ENCODE results near the gene PYGB.
"Not testable (repeated sequence)": the region's sequence is repeated elsewhere in the genome, so short reads cannot be mapped to it uniquely, and the experiment has no call there.

PYGB gene

DNA sequence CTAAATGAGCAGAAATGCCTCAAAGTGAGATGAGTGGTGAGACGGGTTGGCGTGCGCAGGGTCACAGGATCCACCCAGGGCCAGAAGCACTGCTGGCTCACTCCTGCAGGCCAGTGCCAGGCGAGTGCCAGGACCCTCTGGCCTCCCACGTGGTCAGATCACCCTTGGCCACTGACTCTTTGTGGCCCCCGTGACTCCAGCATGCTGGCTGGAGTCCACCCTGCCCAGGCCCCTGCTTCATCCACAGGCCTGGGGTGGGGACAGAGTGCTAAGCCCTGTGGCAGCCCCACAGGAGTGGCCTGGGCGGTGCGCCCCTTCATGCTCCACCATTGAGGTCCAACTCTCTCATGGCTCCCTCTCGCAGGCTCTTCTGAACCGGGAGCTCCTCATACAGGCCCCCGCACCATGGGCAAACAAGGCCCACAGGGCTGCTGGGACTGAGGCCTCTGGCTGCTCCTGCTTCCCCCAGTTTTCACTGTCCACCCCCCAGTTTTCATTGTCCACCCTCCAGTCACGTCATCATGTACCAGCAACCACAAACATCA lies 81.1 kb downstream of the PYGB start:
- no peak overlapping the region for H3K4me3 ChIP-seq (ENCODE audit: low read depth, low read length)
- DNase-seq (ENCODE audit: low read depth) = no peak
- no peak for TF ChIP-seq POLR2A (IDR thresholded peaks at IDR 0.05; ENCODE audit: extremely low read depth, insufficient read length)
- TF ChIP-seq, protein P1, sequence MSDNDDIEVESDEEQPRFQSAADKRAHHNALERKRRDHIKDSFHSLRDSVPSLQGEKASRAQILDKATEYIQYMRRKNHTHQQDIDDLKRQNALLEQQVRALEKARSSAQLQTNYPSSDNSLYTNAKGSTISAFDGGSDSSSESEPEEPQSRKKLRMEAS (IDR thresholded peaks at IDR 0.05; ENCODE audit: low read depth, low read length) = no peak
- TF ChIP-seq MYC (IDR thresholded peaks at IDR 0.05; ENCODE audit: low read depth, low read length) = no peak

DNA sequence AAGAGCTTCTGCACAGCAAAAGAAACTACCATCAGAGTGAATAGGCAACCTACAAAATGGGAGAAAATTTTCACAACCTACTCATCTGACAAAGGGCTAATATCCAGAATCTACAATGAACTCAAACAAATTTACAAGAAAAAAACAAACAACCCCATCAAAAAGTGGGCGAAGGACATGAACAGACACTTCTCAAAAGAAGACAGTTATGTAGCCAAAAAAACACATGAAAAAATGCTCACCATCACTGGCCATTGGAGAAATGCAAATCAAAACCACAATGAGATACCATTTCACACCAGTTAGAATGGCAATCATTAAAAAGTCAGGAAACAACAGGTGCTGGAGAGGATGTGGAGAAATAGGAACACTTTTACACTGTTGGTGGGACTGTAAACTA lies 87.1 kb downstream of the PYGB start:
- H3K4me3 ChIP-seq (ENCODE audit: low read depth, low read length); DNase-seq (ENCODE audit: low read depth): not testable (repeated sequence)

DNA sequence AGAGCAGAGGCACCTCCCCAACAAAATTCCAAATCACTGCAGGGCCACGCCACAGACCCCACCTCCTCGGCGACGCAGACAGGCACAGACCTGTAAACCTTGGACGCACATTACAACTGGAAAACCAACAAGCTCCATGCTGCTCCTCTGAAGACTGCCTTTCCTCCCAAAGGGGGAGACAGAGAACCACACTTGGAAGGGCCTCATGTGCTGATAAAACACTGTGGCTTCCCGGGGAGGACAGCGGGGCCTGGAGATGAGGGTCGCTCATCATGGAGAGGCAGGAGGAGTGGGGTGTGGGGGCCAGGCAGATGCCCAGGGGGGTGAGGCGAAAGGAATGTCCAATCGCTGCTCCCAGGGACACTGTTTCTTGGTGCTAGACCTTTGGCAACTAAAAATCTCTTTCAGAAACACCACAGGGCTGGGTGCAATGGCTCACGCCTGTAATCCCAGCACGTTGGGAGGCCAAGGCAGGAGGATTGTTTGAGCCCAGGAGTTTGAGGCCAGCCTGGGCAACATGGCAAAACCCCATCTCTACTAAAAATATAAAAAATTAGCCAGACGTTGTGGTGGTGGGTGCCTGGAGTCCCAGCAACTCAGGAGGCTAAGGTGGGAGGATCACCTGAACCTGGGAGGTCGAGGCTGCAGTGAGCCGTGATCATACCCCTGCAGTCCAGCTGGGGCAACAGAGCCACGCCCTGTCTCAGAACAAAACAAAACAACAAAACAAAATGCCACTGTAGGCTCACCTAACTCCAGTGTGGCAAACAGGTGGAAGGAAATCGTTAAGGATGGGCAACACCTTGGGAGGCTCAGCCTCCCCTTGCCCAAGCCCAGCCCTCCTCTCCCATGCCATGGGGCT lies 88.9 kb downstream of the PYGB start:
- TF ChIP-seq, protein P2, sequence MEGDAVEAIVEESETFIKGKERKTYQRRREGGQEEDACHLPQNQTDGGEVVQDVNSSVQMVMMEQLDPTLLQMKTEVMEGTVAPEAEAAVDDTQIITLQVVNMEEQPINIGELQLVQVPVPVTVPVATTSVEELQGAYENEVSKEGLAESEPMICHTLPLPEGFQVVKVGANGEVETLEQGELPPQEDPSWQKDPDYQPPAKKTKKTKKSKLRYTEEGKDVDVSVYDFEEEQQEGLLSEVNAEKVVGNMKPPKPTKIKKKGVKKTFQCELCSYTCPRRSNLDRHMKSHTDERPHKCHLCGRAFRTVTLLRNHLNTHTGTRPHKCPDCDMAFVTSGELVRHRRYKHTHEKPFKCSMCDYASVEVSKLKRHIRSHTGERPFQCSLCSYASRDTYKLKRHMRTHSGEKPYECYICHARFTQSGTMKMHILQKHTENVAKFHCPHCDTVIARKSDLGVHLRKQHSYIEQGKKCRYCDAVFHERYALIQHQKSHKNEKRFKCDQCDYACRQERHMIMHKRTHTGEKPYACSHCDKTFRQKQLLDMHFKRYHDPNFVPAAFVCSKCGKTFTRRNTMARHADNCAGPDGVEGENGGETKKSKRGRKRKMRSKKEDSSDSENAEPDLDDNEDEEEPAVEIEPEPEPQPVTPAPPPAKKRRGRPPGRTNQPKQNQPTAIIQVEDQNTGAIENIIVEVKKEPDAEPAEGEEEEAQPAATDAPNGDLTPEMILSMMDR (IDR thresholded peaks at IDR 0.05; ENCODE audit: low read depth, low read length) = peak; percentile 14
- no peak for TF ChIP-seq MYC (IDR thresholded peaks at IDR 0.05; ENCODE audit: low read depth, low read length)
- TF ChIP-seq, protein P1 (IDR thresholded peaks at IDR 0.05; ENCODE audit: low read depth, low read length) = no peak
- no peak overlapping the region for H3K4me3 ChIP-seq (ENCODE audit: low read depth, low read length)
- peak; percentile 37 for DNase-seq (ENCODE audit: low read depth)

DNA sequence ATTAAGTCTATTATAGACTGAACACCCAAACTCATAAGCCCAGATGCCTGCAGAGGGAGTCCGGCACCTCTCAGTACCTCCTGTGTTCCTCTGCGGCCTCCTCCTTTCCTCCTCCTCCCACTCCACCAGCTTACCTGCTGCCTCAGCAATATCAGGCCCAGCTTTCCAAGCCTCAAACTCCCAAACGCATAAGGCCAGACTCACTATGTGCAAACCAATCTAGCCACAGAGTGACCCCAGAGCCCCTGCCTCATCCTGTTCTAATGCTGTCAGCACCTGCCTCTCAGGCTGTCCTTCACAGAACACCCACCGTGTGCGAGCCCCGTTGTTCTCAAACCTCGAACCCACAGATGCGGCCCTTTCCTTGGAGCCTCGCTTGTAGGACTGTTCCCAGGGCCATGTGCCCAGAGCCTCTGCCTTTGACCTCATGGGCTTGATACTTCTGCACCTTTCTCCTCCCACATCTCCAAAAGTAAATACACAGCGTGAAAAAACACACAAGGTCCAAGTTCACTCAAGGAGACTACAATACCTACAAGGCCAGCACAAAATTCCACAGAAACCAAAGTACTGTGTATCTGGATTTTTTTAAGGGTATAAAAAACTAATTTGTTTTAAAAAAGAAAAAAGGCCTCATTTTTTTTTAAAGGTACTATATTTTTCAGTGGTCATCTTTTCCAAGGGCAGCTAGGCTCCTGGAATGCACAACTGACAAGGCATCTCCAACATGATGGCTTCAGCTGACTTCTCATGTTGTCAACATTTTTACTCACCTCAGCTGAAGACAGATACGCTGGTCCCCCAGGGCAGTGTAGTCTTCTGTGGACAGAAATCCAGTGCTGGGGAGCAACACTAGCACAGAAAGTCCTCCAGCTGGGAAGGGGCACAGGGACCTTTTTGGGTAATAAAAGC lies 90.5 kb downstream of the PYGB start:
- TF ChIP-seq, protein P2 (IDR thresholded peaks at IDR 0.05; ENCODE audit: low read depth, low read length) = no peak
- TF ChIP-seq POLR2A (IDR thresholded peaks at IDR 0.05; ENCODE audit: extremely low read depth, insufficient read length) (no peak), MYC (IDR thresholded peaks at IDR 0.05; ENCODE audit: low read depth, low read length) (no peak)
- TF ChIP-seq, protein P1 (IDR thresholded peaks at IDR 0.05; ENCODE audit: low read depth, low read length) = no peak
- DNase-seq (ENCODE audit: low read depth) = no peak
- no peak overlapping the region for H3K4me3 ChIP-seq (ENCODE audit: low read depth, low read length)

DNA sequence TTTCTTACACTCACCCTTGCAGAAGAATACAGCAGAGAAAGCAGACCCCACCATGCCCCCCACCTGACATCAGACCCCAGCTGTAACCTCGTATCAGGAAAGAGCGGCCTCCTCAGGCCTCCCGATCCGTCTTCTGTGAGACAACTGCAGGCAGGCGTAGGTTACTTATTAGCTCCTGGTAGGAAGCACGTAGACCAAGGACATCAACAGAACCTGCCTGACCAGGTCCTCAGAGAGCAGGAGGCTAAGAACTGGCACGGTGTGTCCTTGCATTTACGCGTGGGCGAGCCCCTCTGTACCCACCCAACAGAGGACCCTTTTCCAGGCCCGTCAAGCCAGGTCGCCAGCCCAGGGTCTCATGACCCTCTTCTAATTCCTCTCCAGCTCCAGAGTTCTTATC lies 91.7 kb downstream of the PYGB start:
- no peak for TF ChIP-seq POLR2A (IDR thresholded peaks at IDR 0.05; ENCODE audit: extremely low read depth, insufficient read length)
- TF ChIP-seq, protein P1 (IDR thresholded peaks at IDR 0.05; ENCODE audit: low read depth, low read length) = no peak
- TF ChIP-seq MYC (IDR thresholded peaks at IDR 0.05; ENCODE audit: low read depth, low read length) = no peak
- TF ChIP-seq, protein P2 (IDR thresholded peaks at IDR 0.05; ENCODE audit: low read depth, low read length) = no peak
- no peak overlapping the region for H3K4me3 ChIP-seq (ENCODE audit: low read depth, low read length)
- DNase-seq (ENCODE audit: low read depth) = no peak

DNA sequence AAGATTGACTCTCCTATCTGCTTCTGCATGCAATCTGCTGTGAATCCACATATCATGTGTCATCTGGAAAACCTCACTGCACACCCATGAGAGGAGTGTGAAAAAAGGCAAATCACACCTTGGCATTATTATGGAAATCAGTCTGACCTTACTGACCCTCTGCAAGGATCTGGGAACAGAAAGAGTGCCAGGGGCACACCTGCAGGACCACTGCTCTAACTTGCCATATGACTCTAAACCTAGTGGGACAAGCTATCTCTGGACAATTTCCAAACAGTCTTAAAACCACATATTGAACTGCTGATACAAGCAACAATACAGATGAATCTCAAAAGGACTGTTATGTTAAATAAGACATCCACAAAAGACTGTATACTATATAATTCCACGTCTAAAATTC lies 92.5 kb downstream of the PYGB start:
- DNase-seq (ENCODE audit: low read depth) = no peak
- no peak overlapping the region for H3K4me3 ChIP-seq (ENCODE audit: low read depth, low read length)
- TF ChIP-seq, protein P2 (IDR thresholded peaks at IDR 0.05; ENCODE audit: low read depth, low read length) = no peak
- TF ChIP-seq, protein P1 (IDR thresholded peaks at IDR 0.05; ENCODE audit: low read depth, low read length) = no peak
- TF ChIP-seq POLR2A (IDR thresholded peaks at IDR 0.05; ENCODE audit: extremely low read depth, insufficient read length) (no peak), MYC (IDR thresholded peaks at IDR 0.05; ENCODE audit: low read depth, low read length) (no peak)
